ENCODE measurements around the gene KRTAP5-2.
A peak's percentile ranks its signal among the peaks of the same experiment; 100 is the strongest.
"Not testable (repeated sequence)": the region's sequence is repeated elsewhere in the genome, so short reads cannot be mapped to it uniquely, and the experiment has no call there.

Gene KRTAP5-2

DNA sequence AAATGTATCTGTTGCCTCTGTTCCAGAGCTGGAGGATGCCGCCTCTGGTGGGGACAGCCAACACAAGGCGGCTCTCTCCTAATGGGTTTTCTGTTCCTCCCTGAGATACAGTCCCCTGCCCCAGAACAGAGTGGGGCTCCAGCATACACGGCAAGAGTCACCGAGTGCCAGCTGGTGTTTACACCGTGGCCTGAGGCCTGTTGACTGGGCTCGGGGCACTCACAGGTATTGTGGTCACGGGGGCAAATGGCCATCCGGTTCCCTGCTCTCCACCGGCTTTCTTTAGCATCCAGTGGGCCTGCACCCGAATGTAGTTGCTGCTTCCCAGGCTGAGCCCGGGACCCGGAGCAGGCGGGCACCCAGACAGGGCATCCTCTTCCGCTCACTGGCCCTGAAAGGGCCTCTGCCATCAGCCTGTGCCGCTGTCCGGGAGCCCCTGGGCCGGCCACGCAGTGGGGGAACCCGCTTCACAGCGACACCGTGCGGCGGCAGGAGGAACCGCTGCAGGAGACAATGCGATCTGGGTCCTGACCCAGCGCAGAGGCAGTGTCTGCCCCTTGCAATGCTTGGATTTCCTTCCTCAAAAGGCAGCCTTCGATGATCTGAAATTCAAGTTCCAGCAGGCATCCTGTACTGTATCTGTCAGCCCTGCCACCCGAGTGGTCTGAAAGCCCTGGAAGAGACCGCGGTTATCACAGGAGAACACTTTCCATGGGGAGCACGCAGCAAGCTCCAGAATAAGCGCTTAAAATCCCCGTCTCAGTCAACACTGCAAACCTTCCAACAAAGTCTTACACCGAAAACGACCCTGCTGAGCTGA, 30.6 kb upstream of the KRTAP5-2 start:
- peak; percentile 11 for DNase-seq (ENCODE audit: low spot score)

- no peak for DNase-seq (ENCODE audit: low spot score)
These were observed 27.4 kb upstream of the KRTAP5-2 start for GRCh38 chr11:1625541-1625940.

- DNase-seq (ENCODE audit: low spot score) = no peak
These were observed 26.5 kb upstream of the KRTAP5-2 start for GRCh38 chr11:1624621-1625020.

DNA sequence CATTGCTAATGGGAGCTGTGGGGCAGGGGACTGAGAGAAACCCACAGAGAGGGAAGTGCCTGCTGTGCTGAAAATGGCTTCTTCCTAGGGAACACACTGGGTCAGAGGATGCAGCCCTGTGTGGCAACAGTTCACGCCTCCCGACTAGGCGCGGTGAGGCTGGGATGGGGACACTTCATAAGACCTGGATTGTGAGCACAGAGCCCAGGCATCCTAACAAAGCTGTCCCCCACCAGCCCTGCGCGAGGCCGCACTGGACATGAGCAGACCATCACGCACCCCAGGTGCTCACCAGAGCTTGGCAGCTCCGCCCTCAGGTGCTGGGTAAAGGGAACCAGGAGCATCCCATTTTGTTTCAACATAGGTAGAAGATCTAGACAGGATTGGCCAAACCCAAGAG, 25.6 kb upstream of the KRTAP5-2 start:
- no peak for DNase-seq (ENCODE audit: low spot score)

DNA sequence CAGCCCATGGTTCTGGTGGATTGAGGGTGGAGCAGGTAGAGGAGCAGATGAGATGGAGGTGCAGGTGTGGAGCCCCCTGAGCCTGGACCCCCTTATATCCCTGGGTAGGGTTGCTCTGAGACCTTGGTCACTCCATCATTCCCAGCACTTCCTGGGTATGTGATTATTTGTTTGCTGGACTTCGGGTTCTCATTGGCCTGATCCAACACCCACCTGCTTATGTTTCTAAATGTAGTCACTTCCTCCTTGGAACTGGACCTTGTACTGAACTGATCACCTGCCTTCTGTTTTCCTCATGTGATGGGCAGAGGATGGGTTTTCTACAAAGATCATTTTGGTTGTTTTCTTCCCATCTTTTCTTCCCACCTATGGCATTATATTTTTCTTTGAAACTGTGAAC, 24.0 kb upstream of the KRTAP5-2 start, which contains the start of gene KRTAP5-4:
KRTAP5-4 (minus strand) TSS at position 53 of the 400 bp plus-strand sequence; CDS start at position 8, 45 bp downstream.
- DNase-seq (ENCODE audit: low spot score) = no peak

- no peak for DNase-seq (ENCODE audit: low spot score)
These were observed 21.4 kb upstream of the KRTAP5-2 start for GRCh38 chr11:1619449-1619848.

DNA sequence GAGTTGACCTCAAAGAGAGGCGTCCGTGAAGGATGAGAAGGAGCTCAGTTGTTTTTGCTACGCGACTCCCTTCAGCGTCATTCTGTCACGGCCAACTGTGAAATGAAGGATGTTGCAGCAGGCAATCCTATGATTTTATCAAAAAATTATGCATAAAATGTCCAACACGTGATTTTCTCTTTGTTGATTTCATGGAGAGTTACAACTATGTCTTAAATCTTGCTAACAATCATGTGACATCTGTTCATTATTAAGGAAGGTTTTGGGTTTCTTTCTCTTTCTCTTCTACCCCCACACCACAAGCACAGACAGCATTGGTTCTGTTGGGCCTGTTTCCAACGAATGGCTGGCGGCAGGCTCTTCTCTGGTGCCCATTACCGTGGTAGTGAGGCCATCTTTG, 20.1 kb upstream of the KRTAP5-2 start:
- DNase-seq (ENCODE audit: low spot score) = no peak

DNA sequence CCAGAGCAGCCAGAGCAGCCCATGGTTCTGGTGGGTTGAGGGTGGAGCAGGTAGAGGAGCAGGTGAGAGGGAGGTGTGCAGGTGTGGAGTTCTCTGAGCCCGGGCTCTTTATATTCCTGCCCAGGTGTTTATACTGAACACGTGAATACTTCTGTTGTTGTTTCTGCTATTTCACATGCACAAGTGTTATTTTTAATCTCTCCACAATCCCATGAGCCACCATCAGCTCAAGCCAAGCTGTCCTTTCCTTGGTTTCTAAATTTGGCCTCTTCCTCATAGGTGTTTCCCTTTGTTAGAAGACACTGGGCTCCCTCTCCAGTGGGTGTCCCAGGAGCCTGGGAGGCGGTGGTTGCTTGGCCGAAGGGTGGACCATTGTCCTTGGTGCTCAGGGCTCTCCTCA, 10.3 kb upstream of the KRTAP5-2 start, which contains the start of gene KRTAP5-3:
KRTAP5-3 (minus strand) TSS at position 101 of the 400 bp plus-strand sequence; CDS start at position 23, 78 bp downstream.
- DNase-seq (ENCODE audit: low spot score) = no peak

- not testable (repeated sequence) for DNase-seq (ENCODE audit: low spot score)
These were observed 9.8 kb upstream of the KRTAP5-2 start for GRCh38 chr11:1607901-1608300.

DNA sequence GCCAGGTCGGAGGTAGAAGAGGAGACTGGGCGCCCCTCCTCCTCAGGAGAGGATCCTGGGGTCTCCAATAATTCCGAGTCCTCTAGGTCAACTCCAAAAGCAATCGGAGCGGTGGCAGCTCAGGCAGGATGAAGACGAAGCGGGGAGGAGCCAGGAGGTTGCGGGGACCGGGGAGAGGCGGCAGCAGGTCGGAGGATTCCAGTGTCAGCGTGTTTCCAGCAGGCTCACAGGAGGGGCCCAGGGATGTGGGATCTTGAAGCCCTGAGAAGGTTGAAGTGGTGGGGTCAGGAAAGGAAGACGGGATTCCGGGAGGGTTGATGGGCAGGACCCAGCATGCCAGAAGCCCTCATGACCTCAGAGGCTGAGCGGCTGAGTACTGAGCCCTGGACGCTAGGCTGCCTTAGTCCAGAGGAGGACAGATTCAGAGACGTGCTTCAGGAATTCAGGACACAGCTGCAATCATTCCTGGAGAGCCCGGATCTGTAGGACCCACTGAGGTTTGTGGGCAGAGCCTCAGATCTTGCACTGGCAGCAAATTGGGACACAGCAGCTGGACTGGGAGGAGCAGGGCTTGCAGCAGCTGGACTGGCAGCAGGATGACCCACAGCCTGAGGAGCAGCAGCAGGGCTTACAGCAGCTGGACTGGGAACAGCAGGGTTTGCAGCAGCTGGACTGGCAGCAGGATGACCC, 9.2 kb upstream of the KRTAP5-2 start:
- not testable (repeated sequence) for DNase-seq (ENCODE audit: low spot score)

GRCh38 chr11:1605923-1606322, 7.8 kb upstream of the KRTAP5-2 start:
- peak; percentile 3 for DNase-seq (ENCODE audit: low spot score)

GRCh38 chr11:1604711-1605110, 6.6 kb upstream of the KRTAP5-2 start:
- DNase-seq (ENCODE audit: low spot score) = no peak

DNA sequence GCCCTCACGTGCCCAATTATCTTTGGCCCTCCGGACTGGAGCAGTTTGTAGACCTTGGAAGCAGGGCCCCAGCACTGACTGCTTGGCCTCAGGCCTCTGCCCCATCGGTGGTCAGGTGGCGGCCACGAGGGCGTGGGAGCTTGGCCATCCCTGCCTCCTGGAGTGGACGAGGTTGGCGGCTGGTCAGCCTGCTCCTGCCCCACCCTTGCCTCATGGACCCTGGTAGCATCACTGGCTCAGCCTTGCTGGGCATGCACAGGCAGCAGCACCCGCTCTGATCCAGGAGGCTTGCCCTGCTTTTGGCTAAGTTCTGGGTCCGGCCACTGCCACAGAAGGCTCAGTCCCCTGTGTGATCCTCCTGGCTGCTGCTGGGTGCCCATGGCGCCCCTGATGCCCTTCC, 6.1 kb upstream of the KRTAP5-2 start:
- no peak for DNase-seq (ENCODE audit: low spot score)

- no peak for DNase-seq (ENCODE audit: low spot score)
These were observed 5.5 kb upstream of the KRTAP5-2 start for GRCh38 chr11:1603629-1604028.

- not testable (repeated sequence) for DNase-seq (ENCODE audit: low spot score)
These were observed 3.6 kb upstream of the KRTAP5-2 start for GRCh38 chr11:1601663-1602062.

DNA sequence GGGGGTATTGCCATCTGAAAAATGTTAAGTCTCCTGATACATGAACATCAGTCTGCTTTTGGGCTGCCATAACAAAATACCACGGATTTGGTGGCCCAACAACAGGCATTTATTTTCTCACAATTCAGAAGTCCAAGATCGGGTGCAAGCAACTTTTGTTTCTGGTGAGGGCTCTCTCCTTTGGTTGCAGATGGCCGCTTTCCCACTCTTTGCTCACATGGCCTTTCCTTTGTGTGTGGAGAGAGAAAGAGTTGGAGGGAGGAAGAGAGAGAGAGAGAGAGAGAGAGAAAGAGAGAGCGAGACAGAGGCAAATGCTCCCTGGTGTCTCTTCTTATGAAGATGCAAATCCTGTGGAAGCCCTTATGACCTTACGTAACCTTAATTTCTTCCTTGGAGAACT, 2.5 kb upstream of the KRTAP5-2 start:
- DNase-seq (ENCODE audit: low spot score) = peak; percentile 13

DNA sequence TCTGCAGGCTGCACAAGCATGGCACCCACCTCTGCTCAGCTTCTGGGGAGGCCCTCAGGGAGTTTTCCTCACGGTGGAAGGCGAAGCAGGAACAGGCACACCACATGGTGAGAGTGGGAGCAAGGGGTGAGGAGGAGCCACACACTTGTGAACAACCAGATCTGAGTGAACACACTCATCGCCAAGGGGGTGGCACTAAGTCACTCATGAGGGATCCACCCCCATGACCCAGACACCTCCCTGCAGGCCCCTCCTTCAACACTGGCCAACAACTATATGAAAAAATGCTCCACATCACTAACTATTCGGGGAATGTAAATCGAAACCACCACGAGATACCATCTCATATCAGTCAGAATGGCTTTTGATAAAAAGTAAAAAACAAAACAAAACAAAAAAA, 722 bp upstream of the KRTAP5-2 start:
- DNase-seq (ENCODE audit: low spot score) = no peak

DNA sequence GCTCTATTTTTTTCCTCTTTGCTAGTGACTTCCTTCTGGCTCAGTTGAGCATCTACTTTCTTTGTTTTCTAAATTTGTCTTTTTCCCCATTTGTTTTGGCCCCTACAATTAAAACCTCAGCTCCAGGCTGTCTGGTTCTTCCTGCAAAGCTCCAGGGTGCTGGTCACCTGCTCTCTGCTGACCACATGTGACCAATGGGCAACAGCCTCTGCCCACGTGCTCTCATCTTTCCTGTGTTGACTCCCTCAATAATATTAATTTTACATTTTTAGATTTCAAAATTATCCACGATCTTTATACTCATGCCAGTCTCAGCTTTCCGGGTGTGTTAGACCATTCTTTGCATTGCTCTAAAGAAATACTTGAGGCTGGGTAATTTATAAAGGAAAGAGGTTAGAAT, 312 bp upstream of the KRTAP5-2 start:
- not testable (repeated sequence) for DNase-seq (ENCODE audit: low spot score)

GRCh38 chr11:1597331-1597993, 632 bp downstream of the KRTAP5-2 start:
- no peak for DNase-seq (ENCODE audit: low spot score)

- not testable (repeated sequence) for DNase-seq (ENCODE audit: low spot score)
These were observed 1.4 kb downstream of the KRTAP5-2 start for GRCh38 chr11:1596576-1597121.

GRCh38 chr11:1595994-1596575, 2.0 kb downstream of the KRTAP5-2 start:
- DNase-seq (ENCODE audit: low spot score) = not testable (repeated sequence)

DNA sequence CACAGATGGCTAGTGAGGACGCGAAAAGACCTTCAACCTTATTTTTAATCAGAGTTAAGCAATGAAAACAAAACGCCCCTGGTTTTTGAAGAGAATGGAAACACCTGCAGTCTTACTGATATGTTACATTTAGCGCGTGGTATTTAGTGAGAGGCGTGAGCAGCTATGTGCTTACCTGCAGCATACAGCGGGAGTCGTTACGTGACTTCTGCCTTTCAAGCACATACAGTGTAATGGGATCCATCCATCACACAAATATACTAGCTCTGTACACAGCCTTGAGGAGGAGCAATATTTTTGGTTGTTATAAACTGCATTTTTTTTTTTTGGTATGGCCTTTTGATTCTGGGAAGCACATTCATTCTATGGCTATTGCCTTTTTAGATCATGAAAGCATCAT, 5.5 kb downstream of the KRTAP5-2 start:
- no peak for DNase-seq (ENCODE audit: low spot score)
